HEK293 (cell line): ENCODE results near the gene DMKN.
A peak's percentile ranks its signal among the peaks of the same experiment; 100 is the strongest.

ENCODE experiments used
- FEZF1 ChIP-seq: fragments of 450-650 bp; formaldehyde crosslinking; IDR thresholded peaks from 2 replicates; pipeline ENCODE4 v1.5.1; 2016; ENCODE audit warnings: missing biosample characterization, missing genetic modification characterization
- HOXA7 ChIP-seq: sonication (generic); formaldehyde crosslinking; IDR thresholded peaks from 2 replicates; pipeline ENCODE4 v1.8.1; 2022; ENCODE audit warnings: missing genetic modification reagents, borderline replicate concordance
- IKZF3 ChIP-seq: fragments of 450-650 bp; IDR thresholded peaks from 2 replicates; pipeline ENCODE4 v1.5.0; 2018; ENCODE audit warnings: missing biosample characterization, mild to moderate bottlenecking, missing genetic modification characterization, moderate library complexity
- INSM2 ChIP-seq: fragments of 450-650 bp; formaldehyde crosslinking; IDR thresholded peaks from 2 replicates; pipeline ENCODE4 v1.5.1; 2016; ENCODE audit warnings: missing biosample characterization, missing genetic modification characterization
- KLF1 ChIP-seq: fragments of 450-650 bp; formaldehyde crosslinking; IDR thresholded peaks from 2 replicates; pipeline ENCODE4 v1.5.1; 2016; ENCODE audit warnings: missing biosample characterization, missing genetic modification characterization
- KLF9 ChIP-seq: fragments of 450-650 bp; formaldehyde crosslinking; IDR thresholded peaks from 2 replicates; pipeline ENCODE4 v1.5.1; 2016; ENCODE audit warnings: missing biosample characterization, missing genetic modification characterization, low read depth
- PRDM2 ChIP-seq: fragments of 450-650 bp; formaldehyde crosslinking; IDR thresholded peaks from 2 replicates; pipeline ENCODE4 v1.5.1; 2016; ENCODE audit warnings: missing biosample characterization, missing genetic modification characterization, borderline replicate concordance
- REPIN1 ChIP-seq: fragments of 450-650 bp; formaldehyde crosslinking; IDR thresholded peaks from 2 replicates; pipeline ENCODE4 v1.5.1; 2017; ENCODE audit warnings: missing biosample characterization, missing genetic modification characterization, low read depth
- REST ChIP-seq: fragments of 450-650 bp; formaldehyde crosslinking; IDR thresholded peaks from 2 replicates; pipeline ENCODE4 v1.5.1; 2016; ENCODE audit warnings: missing biosample characterization, missing genetic modification characterization
- ZBTB20 ChIP-seq: fragments of 450-650 bp; formaldehyde crosslinking; IDR thresholded peaks from 2 replicates; pipeline ENCODE4 v1.5.1; 2016; ENCODE audit warnings: missing biosample characterization, missing genetic modification characterization
- ZBTB44 ChIP-seq: fragments of 450-650 bp; IDR thresholded peaks from 2 replicates; pipeline ENCODE4 v1.5.1; 2018; ENCODE audit warnings: missing biosample characterization, mild to moderate bottlenecking, missing genetic modification characterization
- ZBTB6 ChIP-seq: fragments of 450-650 bp; formaldehyde crosslinking; IDR thresholded peaks from 2 replicates; pipeline ENCODE4 v1.5.1; 2017; ENCODE audit warnings: missing biosample characterization, missing genetic modification characterization
- ZEB2 ChIP-seq: fragments of 450-650 bp; formaldehyde crosslinking; IDR thresholded peaks from 2 replicates; pipeline ENCODE4 v1.5.1; 2016; ENCODE audit warnings: missing biosample characterization, missing genetic modification characterization
- ZNF133 ChIP-seq: fragments of 450-650 bp; formaldehyde crosslinking; IDR thresholded peaks from 2 replicates; pipeline ENCODE4 v1.5.1; 2016; ENCODE audit warnings: missing biosample characterization, missing genetic modification characterization
- ZNF16 ChIP-seq: fragments of 450-650 bp; formaldehyde crosslinking; IDR thresholded peaks from 2 replicates; pipeline ENCODE4 v1.5.1; 2016; ENCODE audit warnings: low read depth, missing biosample characterization, missing genetic modification characterization
- ZNF266 ChIP-seq: fragments of 450-650 bp; formaldehyde crosslinking; IDR thresholded peaks from 2 replicates; pipeline ENCODE4 v1.5.1; 2016; ENCODE audit warnings: missing biosample characterization, missing genetic modification characterization, low read depth
- ZNF354C ChIP-seq: fragments of 450-650 bp; formaldehyde crosslinking; IDR thresholded peaks from 2 replicates; pipeline ENCODE4 v1.5.1; 2016; ENCODE audit warnings: missing biosample characterization, missing genetic modification characterization, low read depth, borderline replicate concordance
- ZNF362 ChIP-seq: fragments of 450-650 bp; formaldehyde crosslinking; IDR thresholded peaks from 2 replicates; pipeline ENCODE4 v1.5.1; 2016; ENCODE audit warnings: missing biosample characterization, missing genetic modification characterization
- ZNF366 ChIP-seq: fragments of 450-650 bp; formaldehyde crosslinking; conservative IDR thresholded peaks from 2 replicates; pipeline ENCODE4 v1.5.1; 2016; ENCODE audit warnings: missing biosample characterization, missing genetic modification characterization
- ZNF555 ChIP-seq: fragments of 450-650 bp; formaldehyde crosslinking; conservative IDR thresholded peaks from 2 replicates; pipeline ENCODE4 v1.5.1; 2017; ENCODE audit warnings: missing biosample characterization, mild to moderate bottlenecking, missing genetic modification characterization, inconsistent platforms
- ZNF626 ChIP-seq: fragments of 450-650 bp; sonication (Bioruptor Pico); formaldehyde crosslinking; IDR thresholded peaks from 2 replicates; pipeline ENCODE4 v1.5.1; 2018; ENCODE audit warnings: missing biosample characterization, missing genetic modification characterization, inconsistent platforms
- ZNF654 ChIP-seq: fragments of 450-650 bp; formaldehyde crosslinking; IDR thresholded peaks from 2 replicates; pipeline ENCODE4 v1.5.1; 2016; ENCODE audit warnings: low read depth, missing biosample characterization, missing genetic modification characterization
- ZNF701 ChIP-seq: fragments of 450-650 bp; formaldehyde crosslinking; IDR thresholded peaks from 2 replicates; pipeline ENCODE4 v1.5.1; 2016; ENCODE audit warnings: missing biosample characterization, missing genetic modification characterization

Gene DMKN

GRCh38 chr19:35545001-35545854 lies 31.8 kb upstream of the DMKN start, which contains the start of gene TMEM147 (continued):
- TF ChIP-seq ZBTB44 (tag by site-specific recombination) (no peak; the same call in 1 of the 2 replicates), KLF1 (tag by site-specific recombination) (peak; percentile 43; the same call in 1 of the 2 replicates), IKZF3 (tag by site-specific recombination) (peak; percentile 74), ZNF362 (tag by site-specific recombination) (no peak), REPIN1 (tag by site-specific recombination) (no peak; the same call in 1 of the 2 replicates), ZNF366 (tag by site-specific recombination) (no peak), ZBTB6 (peak; percentile 89; the same call in 1 of the 2 replicates), INSM2 (tag by site-specific recombination) (peak; percentile 27; the same call in 1 of the 2 replicates), ZNF266 (no peak; the same call in 1 of the 2 replicates), ZNF626 (no peak), REST (tag by site-specific recombination) (peak; percentile 55), ZBTB20 (tag by site-specific recombination) (peak; percentile 97), ZNF555 (tag by site-specific recombination) (no peak), HOXA7 (CRISPR knock-in tag) (no peak; the same call in none of the 2 replicates), FEZF1 (tag by site-specific recombination) (no peak; the same call in 1 of the 2 replicates), ZNF354C (tag by site-specific recombination) (no peak), ZNF133 (tag by site-specific recombination) (no peak), ZEB2 (peak; percentile 95), ZNF16 (no peak), ZNF701 (tag by site-specific recombination) (no peak), KLF9 (no peak; the same call in 1 of the 2 replicates), ZNF654 (tag by site-specific recombination) (no peak), PRDM2 (tag by site-specific recombination) (no peak)
- TF ChIP-seq, all 188 proteins: peak for 83
